Adipose tissue (tissue), 3 donors: Measurements from ENCODE around the gene CUEDC2. TPM values are rescaled to one million over a fixed set of nuclear protein-coding genes. Genes with fewer than 3 reads are reported as not detected.

Experiments used
- H3K27ac ChIP-seq: one replicate; pipeline ENCODE4 v1.5.1; 2013; ENCODE audit warnings: low read depth, low read length
- WGBS, 3 donors: extraction: QIAGEN DNeasy Blood & Tissue Kit; methylation state at CpG; one replicate each; pipeline ENCODE4 v1.1.7; 2013; 5-methylcytosine and 5-hydroxymethylcytosine counted together
- polyA plus RNA-seq, 3 donors: library from polyadenylated mRNA; stranded (reverse); fragments of 200-250 nt; gene quantifications; one replicate each; pipeline ENCODE4 v1.2.3, GENCODE V29; 2013
- donor health status: healthy with polysubstance abuse.
- donor health status: Bipolar disorder and iron deficiency.
- donor health status: healthy.

The CUEDC2 gene
- 10 to 100 TPM; 37.6 to 61.4 (median 59.0) TPM for polyA plus RNA-seq

GRCh38 chr10:102432162-102432950, at the start of gene CUEDC2:
CUEDC2 (minus strand) TSS chr10:102432574; CDS start chr10:102425188, 7,386 bp downstream.
- no peak within 1 kb of the TSS for H3K27ac ChIP-seq
- WGBS, 3 donors = 0% methylated on average over 42 to 52 of the region's 52 CpGs

- 87 to 90% (median 89%) methylated on average over 9 of the region's 9 CpGs for WGBS, 3 donors
- no peak overlapping the region for H3K27ac ChIP-seq
Observed at GRCh38 chr10:102480396-102480795, 48.0 kb upstream of the CUEDC2 start.

GRCh38 chr10:102479651-102480050, 47.3 kb upstream of the CUEDC2 start:
- no peak overlapping the region for H3K27ac ChIP-seq

GRCh38 chr10:102476466-102477141, 44.2 kb upstream of the CUEDC2 start:
- WGBS, 3 donors = 68 to 80% (median 72%) methylated on average over 9 of the region's 9 CpGs
- no peak overlapping the region for H3K27ac ChIP-seq

- 88 to 93% (median 89%) methylated on average over 9 of the region's 9 CpGs for WGBS, 3 donors
- no peak overlapping the region for H3K27ac ChIP-seq
Observed at GRCh38 chr10:102475451-102476040, 43.2 kb upstream of the CUEDC2 start.

GRCh38 chr10:102473445-102474331, 41.3 kb upstream of the CUEDC2 start:
- H3K27ac ChIP-seq = no peak overlapping the region
- 82 to 85% (median 85%) methylated on average over 27 of the region's 27 CpGs for WGBS, 3 donors

- WGBS, 3 donors = 92 to 95% (median 94%) methylated on average over 34 to 36 of the region's 36 CpGs
- H3K27ac ChIP-seq = no peak overlapping the region
Observed at GRCh38 chr10:102470579-102471546, 38.5 kb upstream of the CUEDC2 start.

- WGBS, 3 donors = 52 to 86% (median 64%) methylated on average over 9 of the region's 9 CpGs
- no peak overlapping the region for H3K27ac ChIP-seq
Observed at GRCh38 chr10:102468683-102469082, 36.3 kb upstream of the CUEDC2 start.

- H3K27ac ChIP-seq = no peak overlapping the region
- 30 to 43% (median 38%) methylated on average over 6 of the region's 6 CpGs for WGBS, 3 donors
Observed at GRCh38 chr10:102467971-102468438, 35.6 kb upstream of the CUEDC2 start.

GRCh38 chr10:102467318-102467717, 34.9 kb upstream of the CUEDC2 start:
- 71 to 88% (median 83%) methylated on average over 6 of the region's 6 CpGs for WGBS, 3 donors
- H3K27ac ChIP-seq = no peak overlapping the region

GRCh38 chr10:102465466-102465865, 33.1 kb upstream of the CUEDC2 start:
- 47 to 69% (median 68%) methylated on average over 3 of the region's 3 CpGs for WGBS, 3 donors
- H3K27ac ChIP-seq = no peak overlapping the region

GRCh38 chr10:102463983-102464382, 31.6 kb upstream of the CUEDC2 start:
- H3K27ac ChIP-seq = no peak overlapping the region
- 87 to 90% (median 88%) methylated on average over 10 of the region's 10 CpGs for WGBS, 3 donors

GRCh38 chr10:102462512-102463054, 30.2 kb upstream of the CUEDC2 start:
- 60 to 85% (median 68%) methylated on average over 6 of the region's 6 CpGs for WGBS, 3 donors

GRCh38 chr10:102461187-102462054, 29.0 kb upstream of the CUEDC2 start:
- H3K27ac ChIP-seq = no peak overlapping the region
- WGBS, 3 donors = 3 to 5% (median 4%) methylated on average over 47 to 54 of the region's 54 CpGs

More at GRCh38 chr10:102462512-102463054, 30.2 kb upstream of the CUEDC2 start:
- no peak overlapping the region for H3K27ac ChIP-seq

- H3K27ac ChIP-seq = no peak overlapping the region
- WGBS, 3 donors = 19 to 24% (median 21%) methylated on average over 7 to 8 of the region's 8 CpGs
Observed at GRCh38 chr10:102460836-102461186, 28.4 kb upstream of the CUEDC2 start.

- no peak overlapping the region for H3K27ac ChIP-seq
- WGBS, 3 donors = 78 to 84% (median 81%) methylated on average over 4 of the region's 4 CpGs
Observed at GRCh38 chr10:102458656-102459055, 26.3 kb upstream of the CUEDC2 start.
